Breast epithelium (tissue), 3 donors: Measurements from ENCODE around the gene BRAF.

Experiments used
- CTCF ChIP-seq, 3 donors: fragments of 450-650 bp; IDR thresholded peaks; one replicate each; pipeline ENCODE4 v1.5.1; 2016 to 2017; ENCODE audit warnings: antibody characterized with exemption in 3 of 3, mild to moderate bottlenecking in 3 of 3, moderate library complexity in 3 of 3
- POLR2A ChIP-seq: fragments of 450-650 bp; IDR thresholded peaks from one replicate; pipeline ENCODE4 v1.6.1; 2016; ENCODE audit warnings: antibody characterized with exemption, mild to moderate bottlenecking, moderate library complexity

GRCh38 chr7:140864732-140865131 lies 60.0 kb downstream of the BRAF start:
- TF ChIP-seq CTCF (IDR thresholded peaks at IDR 0.05) (no peak), POLR2A (no peak)
